Measurements from ENCODE around the gene NXF1. TPM values are rescaled to one million over a fixed set of nuclear protein-coding genes. Genes with fewer than 3 reads are reported as not detected.

The NXF1 gene
- total RNA-seq, 1 donor from 2014 or later: 93.2 TPM

DNA sequence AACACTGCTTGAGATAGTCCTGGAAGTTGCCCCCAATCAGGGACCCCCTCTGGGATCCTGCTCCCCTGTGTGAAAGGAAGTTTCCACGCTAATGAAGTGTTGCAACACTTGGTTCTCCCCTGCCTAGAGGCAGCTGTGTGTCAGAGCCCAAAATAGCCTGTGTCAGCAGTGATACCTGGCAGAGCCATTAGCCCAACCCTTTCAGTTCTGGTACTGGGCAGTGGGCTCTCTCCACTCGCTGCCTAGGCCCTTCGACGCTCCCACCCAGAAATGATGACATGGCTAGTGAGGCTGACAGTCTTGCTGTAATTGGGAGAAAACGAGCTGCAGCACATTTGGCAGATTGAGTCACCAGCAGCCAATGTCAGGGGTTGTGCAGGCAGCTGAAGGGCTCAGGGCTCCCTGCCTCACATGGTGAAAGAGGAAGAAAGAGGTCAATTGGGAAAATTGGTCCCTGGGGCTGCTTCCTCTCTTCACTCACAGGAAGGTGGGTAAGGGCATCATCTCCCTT, 1.4 kb upstream of the NXF1 start:
- TF ChIP-seq, protein P1, sequence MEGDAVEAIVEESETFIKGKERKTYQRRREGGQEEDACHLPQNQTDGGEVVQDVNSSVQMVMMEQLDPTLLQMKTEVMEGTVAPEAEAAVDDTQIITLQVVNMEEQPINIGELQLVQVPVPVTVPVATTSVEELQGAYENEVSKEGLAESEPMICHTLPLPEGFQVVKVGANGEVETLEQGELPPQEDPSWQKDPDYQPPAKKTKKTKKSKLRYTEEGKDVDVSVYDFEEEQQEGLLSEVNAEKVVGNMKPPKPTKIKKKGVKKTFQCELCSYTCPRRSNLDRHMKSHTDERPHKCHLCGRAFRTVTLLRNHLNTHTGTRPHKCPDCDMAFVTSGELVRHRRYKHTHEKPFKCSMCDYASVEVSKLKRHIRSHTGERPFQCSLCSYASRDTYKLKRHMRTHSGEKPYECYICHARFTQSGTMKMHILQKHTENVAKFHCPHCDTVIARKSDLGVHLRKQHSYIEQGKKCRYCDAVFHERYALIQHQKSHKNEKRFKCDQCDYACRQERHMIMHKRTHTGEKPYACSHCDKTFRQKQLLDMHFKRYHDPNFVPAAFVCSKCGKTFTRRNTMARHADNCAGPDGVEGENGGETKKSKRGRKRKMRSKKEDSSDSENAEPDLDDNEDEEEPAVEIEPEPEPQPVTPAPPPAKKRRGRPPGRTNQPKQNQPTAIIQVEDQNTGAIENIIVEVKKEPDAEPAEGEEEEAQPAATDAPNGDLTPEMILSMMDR (IDR thresholded peaks at IDR 0.05): no peak
- no peaks in the 10 kb centered on the region for H3K27me3 ChIP-seq (ENCODE audit: low read depth)
- H3K9me3 ChIP-seq: no peaks in the 10 kb centered on the region
- intact Hi-C loops (cut with DNase I): no loop called here
- peak overlapping the region; percentile 93 for H3K27ac ChIP-seq
- peaks cover 29% of the 10 kb centered on the region for H3K4me1 ChIP-seq
- peak; percentile 57 for DNase-seq
- peak in 1 of 2 donors; percentile 3 for ATAC-seq
- H3K4me3 ChIP-seq: no peak overlapping the region
- H3K36me3 ChIP-seq: peaks cover 36% of the 10 kb centered on the region

DNA sequence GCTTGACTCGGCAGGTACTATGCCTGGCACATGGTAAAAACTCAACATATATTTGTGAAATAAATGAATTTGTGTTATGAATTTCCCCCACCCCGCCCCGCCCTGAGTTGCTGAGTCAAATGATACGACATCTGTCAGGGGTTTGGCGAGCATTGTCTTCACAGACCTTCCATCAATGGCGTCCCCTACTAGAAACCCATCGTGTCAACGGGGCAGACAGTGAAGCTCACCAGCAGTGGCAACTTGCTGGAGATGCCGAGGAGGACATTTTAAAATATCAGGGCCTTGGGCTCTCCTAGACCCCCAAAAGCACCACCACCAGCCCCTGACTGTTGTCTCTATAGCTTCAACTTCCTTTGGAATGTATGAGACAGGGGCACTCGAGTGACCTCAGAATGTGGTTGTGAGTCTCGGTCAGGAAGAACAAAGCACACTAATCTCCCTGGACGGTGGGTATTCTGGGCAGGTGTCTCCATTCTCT, 761 bp upstream of the NXF1 start:
- peaks cover 42% of the 10 kb centered on the region for H3K36me3 ChIP-seq
- DNase-seq: no peak

DNA sequence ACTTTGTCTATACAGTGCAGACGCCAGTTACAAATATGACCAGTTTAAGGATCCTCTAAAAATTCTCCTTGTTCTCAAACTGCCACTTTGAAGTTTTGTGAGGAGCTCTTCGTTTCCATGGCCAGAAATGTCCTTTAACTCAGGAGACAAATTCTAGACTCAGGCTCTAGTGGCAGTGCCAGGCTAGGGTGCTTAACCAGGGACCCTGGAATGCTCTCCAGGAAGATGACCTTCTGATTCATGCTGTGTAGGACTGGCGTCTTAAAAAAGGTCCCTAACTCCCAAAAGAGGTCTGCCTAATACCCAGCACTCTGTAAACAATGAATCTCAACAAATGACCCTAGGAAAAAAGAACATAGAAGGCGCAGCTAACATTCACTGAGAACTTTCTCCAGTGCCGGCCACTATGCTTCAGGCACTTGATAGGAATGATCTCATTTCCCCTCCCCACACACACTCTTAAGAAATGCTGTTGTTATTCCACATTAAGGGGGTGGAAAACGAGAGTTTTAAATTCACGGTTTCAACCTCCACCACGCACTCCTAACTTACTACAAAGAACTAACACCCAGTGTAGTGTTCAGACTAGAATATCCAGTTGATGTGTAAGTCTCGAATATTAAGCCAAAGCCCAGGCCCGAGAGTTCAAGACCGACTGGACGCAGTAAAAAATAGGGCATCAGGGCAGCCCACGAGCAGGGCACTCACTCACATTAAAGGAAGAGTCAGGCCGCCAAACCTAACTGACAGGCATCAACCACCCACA, 747 bp downstream of the NXF1 start:
- Histone ChIP-seq H3K36me3 (peaks cover 57% of the 10 kb centered on the region), H3K27me3 (ENCODE audit: low read depth) (no peaks in the 10 kb centered on the region), H3K9me3 (no peaks in the 10 kb centered on the region), H3K4me3 (peak overlapping the region; percentile 86), H3K27ac (peak overlapping the region; percentile 93), H3K4me1 (peaks cover 29% of the 10 kb centered on the region)
- ATAC-seq (peak; percentile 6 to 44), DNase-seq (peak; percentile 20)
- intact Hi-C loops (cut with DNase I): no loop called here
- TF ChIP-seq, protein P1 (IDR thresholded peaks at IDR 0.05): no peak

More for the DNA sequence above, 761 bp upstream of the NXF1 start:
- no peaks in the 10 kb centered on the region for H3K9me3 ChIP-seq
- intact Hi-C loops (cut with DNase I): no loop called here
- no peak for ATAC-seq
- TF ChIP-seq, protein P1 (IDR thresholded peaks at IDR 0.05): no peak
- peak overlapping the region; percentile 93 for H3K27ac ChIP-seq
- peaks cover 29% of the 10 kb centered on the region for H3K4me1 ChIP-seq
- peak overlapping the region; percentile 86 for H3K4me3 ChIP-seq
- H3K27me3 ChIP-seq (ENCODE audit: low read depth): no peaks in the 10 kb centered on the region

DNA sequence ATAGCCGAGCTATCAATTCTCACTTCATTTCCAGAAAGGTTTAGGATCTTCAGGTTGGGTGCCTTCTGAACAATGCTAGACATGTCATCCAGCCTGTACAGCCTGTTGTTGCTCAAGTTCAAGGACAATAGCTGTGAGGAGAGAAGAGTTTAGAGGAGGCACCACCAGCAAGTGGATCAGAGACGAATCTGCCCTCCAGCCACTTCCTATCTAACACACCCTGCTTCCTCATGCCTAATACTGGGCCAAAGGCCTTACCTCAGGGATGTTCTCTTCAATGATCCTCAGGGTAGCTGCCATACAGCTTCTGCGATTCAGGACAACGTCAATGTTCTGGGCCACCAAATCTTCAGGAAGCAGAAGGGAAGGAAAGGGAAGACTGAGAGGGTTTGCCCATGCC, 4.2 kb downstream of the NXF1 start:
- no peaks in the 10 kb centered on the region for H3K27me3 ChIP-seq (ENCODE audit: low read depth)
- ATAC-seq (no peak), DNase-seq (no peak)
- intact Hi-C loops (cut with DNase I): no loop called here
- H3K4me3 ChIP-seq: no peak overlapping the region
- H3K36me3 ChIP-seq: peaks cover 80% of the 10 kb centered on the region
- TF ChIP-seq, protein P1 (IDR thresholded peaks at IDR 0.05): no peak
- H3K9me3 ChIP-seq: no peaks in the 10 kb centered on the region
- H3K4me1 ChIP-seq: peaks cover 24% of the 10 kb centered on the region
- no peak overlapping the region for H3K27ac ChIP-seq

DNA sequence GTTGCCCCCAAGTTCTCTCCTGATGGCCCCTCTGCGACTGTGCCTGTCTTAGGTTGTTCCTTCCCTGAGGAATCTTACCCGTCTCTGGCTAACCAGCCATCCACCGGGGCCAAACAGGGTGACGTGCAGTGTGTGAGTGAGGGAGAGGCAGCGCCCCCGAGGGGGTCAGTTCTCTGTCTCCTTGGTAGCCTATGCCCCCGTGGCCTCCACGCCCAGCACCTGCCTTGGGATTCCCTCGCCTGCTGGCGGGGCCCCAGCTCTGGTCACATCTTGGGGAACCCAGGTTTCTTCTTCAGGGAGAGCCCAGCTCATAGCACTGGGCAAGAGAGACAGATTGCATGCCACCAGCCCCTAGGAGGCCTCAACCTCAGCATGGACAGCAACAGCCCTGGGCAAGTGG, 5.8 kb downstream of the NXF1 start:
- no peak for ATAC-seq
- no peaks in the 10 kb centered on the region for H3K27me3 ChIP-seq (ENCODE audit: low read depth)
- intact Hi-C loops (cut with DNase I): no loop called here

More for the DNA sequence above, 5.8 kb downstream of the NXF1 start:
- TF ChIP-seq, protein P1 (IDR thresholded peaks at IDR 0.05): no peak
- DNase-seq: no peak
- H3K4me3 ChIP-seq: no peak overlapping the region
- no peak overlapping the region for H3K27ac ChIP-seq
- no peaks in the 10 kb centered on the region for H3K9me3 ChIP-seq
- peaks cover 19% of the 10 kb centered on the region for H3K4me1 ChIP-seq
- peaks cover 96% of the 10 kb centered on the region for H3K36me3 ChIP-seq

Data from lower lobe of right lung (tissue), 2 donors.